GM12878 (cell line): ENCODE data around the gene SCNN1A.

Source experiments
- BCLAF1 ChIP-seq: fragments of 450-650 bp; IDR thresholded peaks from 2 replicates; pipeline ENCODE4 v1.6.1; 2017; ENCODE audit warnings: antibody characterized with exemption, mild to moderate bottlenecking, moderate library complexity
- CTCF ChIP-seq, 3 experiments: IDR thresholded peaks in 2 of 3; conservative IDR thresholded peaks in 1 of 3; 2 replicates each; pipeline ENCODE4 v1.5.1; 2011; ENCODE audit warnings: low read depth in 3 of 3, low read length in 3 of 3, mild to moderate bottlenecking in 3 of 3, control low read depth in 2 of 3, moderate library complexity in 2 of 3, inconsistent platforms in 1 of 3, mixed read lengths in 1 of 3; ENCODE audit not compliant: control insufficient read depth in 2 of 3, insufficient read depth in 1 of 3; ENCODE audit errors: extremely low read depth in 1 of 3
- MAX ChIP-seq: IDR thresholded peaks from 2 replicates; pipeline ENCODE4 v1.6.1; 2012; ENCODE audit warnings: low read depth, low read length, improper control_type of control experiment
- MYC ChIP-seq: IDR thresholded peaks from 2 replicates; pipeline ENCODE4 v1.6.1; 2011; ENCODE audit warnings: mild to moderate bottlenecking, low read length, moderate library complexity, inconsistent platforms; ENCODE audit not compliant: insufficient read depth, insufficient replicate concordance, insufficient read length, severe bottlenecking
- TF ChIP-seq, protein P1 (sequence below): fragments of 150-350 bp; IDR thresholded peaks from 2 replicates; pipeline ENCODE4 v1.6.1; 2014; ENCODE audit warnings: mild to moderate bottlenecking, low read depth, low read length

DNA sequence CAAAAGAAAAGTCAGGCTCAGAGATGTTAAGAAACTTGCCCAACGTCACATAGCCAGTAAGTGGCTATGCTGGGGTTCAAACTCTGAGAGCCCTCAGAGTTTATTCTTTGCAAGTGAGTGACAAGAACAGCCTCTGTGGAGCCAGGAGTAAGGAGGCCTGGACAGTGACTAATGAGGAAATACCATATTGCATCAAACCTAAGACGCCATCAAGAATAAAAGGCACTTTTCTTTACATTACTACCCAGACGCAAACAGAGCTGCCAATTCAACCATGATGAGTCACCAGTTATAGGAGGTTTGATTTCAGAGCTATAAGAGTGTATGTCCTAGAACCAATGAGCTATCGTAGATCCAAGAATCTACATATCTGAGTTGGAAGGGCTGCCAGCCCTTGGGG, 42.9 kb downstream of the SCNN1A start:
- TF ChIP-seq MYC (no peak), MAX (no peak), CTCF (IDR thresholded peaks at IDR 0.05 in 2 of 3, conservative IDR thresholded peaks at IDR 0.05 in 1 of 3; ENCODE audit: control insufficient read depth in 2 of 3, extremely low read depth in 1 of 3, insufficient read depth in 1 of 3, low read depth in 3 of 3, low read length in 3 of 3) (no peak), BCLAF1 (no peak)
- TF ChIP-seq, protein P1, sequence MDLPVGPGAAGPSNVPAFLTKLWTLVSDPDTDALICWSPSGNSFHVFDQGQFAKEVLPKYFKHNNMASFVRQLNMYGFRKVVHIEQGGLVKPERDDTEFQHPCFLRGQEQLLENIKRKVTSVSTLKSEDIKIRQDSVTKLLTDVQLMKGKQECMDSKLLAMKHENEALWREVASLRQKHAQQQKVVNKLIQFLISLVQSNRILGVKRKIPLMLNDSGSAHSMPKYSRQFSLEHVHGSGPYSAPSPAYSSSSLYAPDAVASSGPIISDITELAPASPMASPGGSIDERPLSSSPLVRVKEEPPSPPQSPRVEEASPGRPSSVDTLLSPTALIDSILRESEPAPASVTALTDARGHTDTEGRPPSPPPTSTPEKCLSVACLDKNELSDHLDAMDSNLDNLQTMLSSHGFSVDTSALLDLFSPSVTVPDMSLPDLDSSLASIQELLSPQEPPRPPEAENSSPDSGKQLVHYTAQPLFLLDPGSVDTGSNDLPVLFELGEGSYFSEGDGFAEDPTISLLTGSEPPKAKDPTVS, result no peak
